ENCODE results near the gene PWWP2B.

PWWP2B gene

DNA sequence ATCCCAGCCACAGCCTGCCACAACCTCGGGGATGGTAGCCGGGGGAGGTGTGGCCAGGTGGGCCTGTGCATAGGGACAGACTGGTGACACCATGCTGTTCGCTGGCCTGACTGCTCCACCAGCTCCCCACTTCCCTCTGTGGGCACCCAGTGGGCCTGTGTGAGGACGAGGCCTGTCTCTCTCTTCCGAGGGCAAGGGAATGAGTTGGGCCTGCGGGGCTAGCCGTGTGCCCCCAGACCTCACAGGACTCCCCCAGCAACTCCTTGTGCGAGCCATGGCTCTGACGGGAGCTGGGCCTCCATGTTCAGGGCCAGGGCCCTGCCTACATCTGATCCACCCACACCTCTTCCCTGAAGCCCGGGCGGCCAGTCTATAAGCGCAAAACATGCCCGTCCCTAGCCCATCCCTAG, 40.5 kb downstream of the PWWP2B start:
- no peaks in the 10 kb centered on the region for H3K36me3 ChIP-seq (ENCODE audit: low read length)
- no peaks in the 10 kb centered on the region for H4K20me1 ChIP-seq (ENCODE audit: low read depth, low read length)
- no peak overlapping the region for H3K4me3 ChIP-seq (ENCODE audit: insufficient read depth, low read length, poor library complexity, severe bottlenecking)
- H3K4me2 ChIP-seq (ENCODE audit: low read depth, low read length, poor library complexity, severe bottlenecking): no peak overlapping the region
- H3K9ac ChIP-seq (ENCODE audit: low read length): no peak overlapping the region
- H3F3A ChIP-seq (ENCODE audit: insufficient read depth): no peaks in the 10 kb centered on the region
- no peaks in the 10 kb centered on the region for H3K79me2 ChIP-seq (ENCODE audit: insufficient read depth, low read length)
- H2AFZ ChIP-seq (ENCODE audit: low read depth, low read length, severe bottlenecking): no peak overlapping the region
- no peaks in the 10 kb centered on the region for H3K27me3 ChIP-seq (ENCODE audit: low read length)
- no peaks in the 10 kb centered on the region for H3K9me3 ChIP-seq (ENCODE audit: insufficient read depth, low read length)
- H3K27ac ChIP-seq (ENCODE audit: low read depth, low read length): no peak overlapping the region
- TF ChIP-seq EZH2phosphoT487 (conservative IDR thresholded peaks at IDR 0.05; ENCODE audit: low read length): no peak
- H3K9me2 ChIP-seq (replicated peaks; ENCODE audit: insufficient read depth, low read length): no peaks in the 10 kb centered on the region

DNA sequence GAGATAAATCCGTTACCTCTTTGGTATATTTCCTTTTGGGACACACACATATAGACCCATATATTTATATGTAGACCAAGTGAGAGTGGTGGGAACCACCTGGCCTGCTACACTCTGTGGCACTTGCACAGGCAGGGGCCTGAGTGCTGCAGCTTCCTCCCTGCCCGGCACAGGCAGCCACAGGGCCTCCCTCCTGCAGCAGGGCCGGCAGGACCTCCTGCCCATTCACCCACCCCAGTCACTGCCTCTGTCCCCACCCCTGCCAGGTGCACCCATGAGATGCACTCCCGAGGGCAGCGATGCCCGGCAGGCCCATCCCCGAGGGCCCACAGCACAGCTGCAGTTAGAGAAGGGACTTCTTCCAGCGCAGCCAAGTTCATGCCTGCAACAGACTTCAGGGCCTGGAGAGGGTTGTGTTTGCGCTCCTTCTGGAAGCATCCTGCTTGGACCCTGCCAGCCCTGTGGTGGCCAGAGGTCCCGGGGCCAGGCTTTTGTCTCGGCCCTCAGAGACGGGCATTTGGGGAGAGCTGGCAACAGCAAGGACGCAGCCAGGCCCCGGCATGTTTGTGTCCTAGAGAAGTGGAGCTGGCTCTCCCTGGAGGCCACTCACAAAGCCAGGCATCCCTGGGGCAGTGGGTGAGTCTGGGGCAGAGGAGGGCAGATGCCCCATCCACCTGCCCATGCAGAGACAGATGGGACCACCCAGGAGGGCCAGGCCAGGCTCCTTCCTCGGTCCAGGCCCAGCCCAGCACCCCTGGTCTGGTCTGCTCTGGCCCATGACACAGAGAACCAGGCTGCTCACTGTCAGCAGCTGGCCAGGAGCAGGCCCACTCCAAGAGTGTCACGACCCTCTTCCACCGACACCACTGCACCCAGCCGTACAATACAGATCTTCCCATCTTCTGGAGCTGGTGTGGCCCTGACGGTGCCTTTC, 41.4 kb downstream of the PWWP2B start:
- no peaks in the 10 kb centered on the region for H4K20me1 ChIP-seq (ENCODE audit: low read depth, low read length)
- no peak overlapping the region for H3K9ac ChIP-seq (ENCODE audit: low read length)
- H3K4me2 ChIP-seq (ENCODE audit: low read depth, low read length, poor library complexity, severe bottlenecking): no peak overlapping the region
- H3K27me3 ChIP-seq (ENCODE audit: low read length): no peaks in the 10 kb centered on the region
- no peaks in the 10 kb centered on the region for H3K9me2 ChIP-seq (replicated peaks; ENCODE audit: insufficient read depth, low read length)
- TF ChIP-seq EZH2phosphoT487 (conservative IDR thresholded peaks at IDR 0.05; ENCODE audit: low read length): no peak
- TF ChIP-seq, protein P1, sequence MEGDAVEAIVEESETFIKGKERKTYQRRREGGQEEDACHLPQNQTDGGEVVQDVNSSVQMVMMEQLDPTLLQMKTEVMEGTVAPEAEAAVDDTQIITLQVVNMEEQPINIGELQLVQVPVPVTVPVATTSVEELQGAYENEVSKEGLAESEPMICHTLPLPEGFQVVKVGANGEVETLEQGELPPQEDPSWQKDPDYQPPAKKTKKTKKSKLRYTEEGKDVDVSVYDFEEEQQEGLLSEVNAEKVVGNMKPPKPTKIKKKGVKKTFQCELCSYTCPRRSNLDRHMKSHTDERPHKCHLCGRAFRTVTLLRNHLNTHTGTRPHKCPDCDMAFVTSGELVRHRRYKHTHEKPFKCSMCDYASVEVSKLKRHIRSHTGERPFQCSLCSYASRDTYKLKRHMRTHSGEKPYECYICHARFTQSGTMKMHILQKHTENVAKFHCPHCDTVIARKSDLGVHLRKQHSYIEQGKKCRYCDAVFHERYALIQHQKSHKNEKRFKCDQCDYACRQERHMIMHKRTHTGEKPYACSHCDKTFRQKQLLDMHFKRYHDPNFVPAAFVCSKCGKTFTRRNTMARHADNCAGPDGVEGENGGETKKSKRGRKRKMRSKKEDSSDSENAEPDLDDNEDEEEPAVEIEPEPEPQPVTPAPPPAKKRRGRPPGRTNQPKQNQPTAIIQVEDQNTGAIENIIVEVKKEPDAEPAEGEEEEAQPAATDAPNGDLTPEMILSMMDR (IDR thresholded peaks at IDR 0.05; ENCODE audit: insufficient read depth, low read length, poor library complexity, severe bottlenecking): no peak
- H2AFZ ChIP-seq (ENCODE audit: low read depth, low read length, severe bottlenecking): no peak overlapping the region
- no peaks in the 10 kb centered on the region for H3F3A ChIP-seq (ENCODE audit: insufficient read depth)
- no peaks in the 10 kb centered on the region for H3K36me3 ChIP-seq (ENCODE audit: low read length)
- H3K4me3 ChIP-seq (ENCODE audit: insufficient read depth, low read length, poor library complexity, severe bottlenecking): no peak overlapping the region
- H3K79me2 ChIP-seq (ENCODE audit: insufficient read depth, low read length): no peaks in the 10 kb centered on the region
- no peaks in the 10 kb centered on the region for H3K9me3 ChIP-seq (ENCODE audit: insufficient read depth, low read length)
- H3K27ac ChIP-seq (ENCODE audit: low read depth, low read length): no peak overlapping the region

DNA sequence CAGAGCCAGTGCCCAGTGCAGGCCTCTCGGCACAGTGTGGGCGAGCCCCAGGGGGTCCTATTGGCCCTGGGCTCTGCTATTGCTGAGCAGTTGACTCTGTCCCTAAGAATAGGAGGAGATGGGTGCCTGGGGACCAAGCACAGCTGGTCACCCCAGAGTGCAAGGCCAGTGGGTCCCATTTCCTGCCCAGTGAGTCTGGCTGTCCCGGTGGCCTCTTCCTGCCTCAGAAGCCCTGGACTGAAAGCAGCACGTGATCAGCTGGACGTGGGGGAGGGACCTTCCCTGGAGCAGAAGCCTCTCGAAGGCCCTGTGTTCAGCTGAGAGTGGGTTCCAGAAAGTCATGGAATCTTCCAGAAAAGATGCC, 42.0 kb downstream of the PWWP2B start:
- Histone ChIP-seq H3K4me2 (ENCODE audit: low read depth, low read length, poor library complexity, severe bottlenecking) (no peak overlapping the region), H4K20me1 (ENCODE audit: low read depth, low read length) (no peaks in the 10 kb centered on the region), H3K9me3 (ENCODE audit: insufficient read depth, low read length) (no peaks in the 10 kb centered on the region), H3K27ac (ENCODE audit: low read depth, low read length) (no peak overlapping the region), H3K79me2 (ENCODE audit: insufficient read depth, low read length) (no peaks in the 10 kb centered on the region), H3K9me2 (replicated peaks; ENCODE audit: insufficient read depth, low read length) (no peaks in the 10 kb centered on the region), H3K9ac (ENCODE audit: low read length) (no peak overlapping the region), H3K36me3 (ENCODE audit: low read length) (no peaks in the 10 kb centered on the region), H3F3A (ENCODE audit: insufficient read depth) (no peaks in the 10 kb centered on the region), H3K27me3 (ENCODE audit: low read length) (no peaks in the 10 kb centered on the region), H3K4me3 (ENCODE audit: insufficient read depth, low read length, poor library complexity, severe bottlenecking) (no peak overlapping the region), H2AFZ (ENCODE audit: low read depth, low read length, severe bottlenecking) (no peak overlapping the region)
- no peak for TF ChIP-seq EZH2phosphoT487 (conservative IDR thresholded peaks at IDR 0.05; ENCODE audit: low read length)
- TF ChIP-seq, protein P1 (IDR thresholded peaks at IDR 0.05; ENCODE audit: insufficient read depth, low read length, poor library complexity, severe bottlenecking): no peak

Data from SU-DHL-6 (cell line).